NCI-H2171 (cell line): ENCODE data around the gene KCNV2.
A peak's percentile ranks its signal among the peaks of the same experiment; 100 is the strongest.

Experiments used
- DNase-seq: peaks from one replicate; lab custom pipeline; 2025; lab: John Stamatoyannopoulos, UW

The KCNV2 gene

DNA sequence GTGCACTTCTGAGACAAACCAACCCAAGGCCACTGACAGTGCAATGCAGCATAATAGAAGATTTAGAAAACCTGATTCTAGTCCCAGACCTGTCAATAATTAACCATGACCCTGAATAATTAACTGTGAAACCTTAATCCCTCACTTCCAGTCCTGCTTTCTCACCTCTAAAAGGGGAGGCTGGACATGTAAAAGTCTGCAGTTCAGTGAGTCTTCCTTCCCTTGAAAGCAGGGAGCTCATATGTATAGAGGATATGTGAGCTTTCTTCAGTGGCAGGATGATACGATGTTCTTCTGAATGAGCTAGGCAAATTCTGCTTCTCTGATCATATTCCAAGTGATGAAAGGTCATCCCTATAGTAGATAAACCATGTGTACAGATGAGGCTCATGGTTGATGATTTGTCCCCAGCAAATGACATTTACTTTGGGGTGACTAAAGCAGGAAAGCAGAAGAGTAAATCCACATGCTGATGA, 2.9 kb downstream of the KCNV2 start:
- DNase-seq = no peak

DNA sequence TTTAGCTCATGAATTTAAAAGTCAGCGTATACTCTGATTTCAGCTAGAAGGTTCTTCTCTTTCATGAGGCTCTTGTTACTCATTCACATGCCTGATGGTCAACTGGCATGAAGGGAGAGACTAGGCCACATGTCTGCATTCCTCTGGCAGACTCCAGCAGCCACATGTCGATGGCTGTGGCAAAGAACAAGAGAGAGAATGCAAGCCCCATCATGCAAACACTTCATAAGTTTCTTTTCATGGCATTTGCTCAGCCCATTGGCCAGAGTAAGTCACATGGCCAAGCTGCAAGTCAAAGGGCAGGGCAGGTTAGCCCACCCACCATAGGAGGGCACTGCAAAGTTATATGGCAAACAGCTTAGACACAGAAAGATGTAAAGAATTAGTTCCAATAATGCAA, 5.4 kb downstream of the KCNV2 start:
- no peak for DNase-seq

DNA sequence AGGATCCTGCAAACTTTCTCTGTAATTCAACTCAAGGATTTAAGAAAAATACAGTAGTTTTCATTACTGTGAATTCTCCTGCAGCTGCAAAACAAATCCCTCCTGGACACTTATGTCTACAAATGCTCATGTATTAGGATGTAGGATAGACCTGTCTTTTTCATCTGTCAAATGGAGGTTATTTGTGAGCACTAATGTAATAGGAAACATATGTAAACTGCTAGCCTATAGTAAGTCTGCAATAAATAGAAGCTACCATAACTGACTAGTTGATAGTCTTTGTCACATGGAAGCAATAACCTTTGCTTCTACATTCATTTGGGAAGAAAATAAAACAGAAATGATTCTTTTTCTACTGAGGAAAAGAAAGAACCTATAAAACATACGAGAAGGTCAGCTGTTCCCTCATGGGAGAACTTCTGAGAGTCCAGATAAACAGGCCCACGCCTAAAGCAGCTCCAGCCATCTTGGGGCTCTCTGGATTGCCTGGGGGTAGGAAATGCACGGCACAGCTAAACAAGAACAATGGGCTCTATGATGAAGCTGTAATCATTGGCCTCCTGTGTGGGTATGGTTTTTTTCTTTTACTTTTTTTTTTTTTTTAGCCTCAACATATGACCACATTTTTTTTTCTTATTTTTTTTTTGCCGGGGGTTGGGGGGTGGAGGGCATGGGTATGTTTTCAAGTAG, 6.2 kb downstream of the KCNV2 start:
- DNase-seq = no peak

DNA sequence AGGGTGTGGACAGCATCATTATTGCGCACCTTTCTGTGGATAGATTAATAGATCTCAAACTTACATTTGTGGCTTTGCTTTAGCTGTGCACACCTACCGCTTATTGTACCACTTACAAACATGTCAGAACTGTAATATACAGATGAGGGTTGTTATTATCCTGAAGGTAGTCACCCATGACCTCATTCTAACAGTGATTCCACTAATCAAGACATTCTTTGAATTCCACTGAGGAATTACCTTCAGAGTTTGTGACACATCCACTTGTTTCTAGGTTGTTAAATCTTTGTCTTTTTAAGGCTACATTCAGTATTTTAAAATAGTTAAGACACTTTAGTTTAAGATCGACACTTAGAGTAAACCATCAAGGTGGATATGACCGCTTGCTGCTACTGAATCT, 7.8 kb downstream of the KCNV2 start:
- DNase-seq = no peak

DNA sequence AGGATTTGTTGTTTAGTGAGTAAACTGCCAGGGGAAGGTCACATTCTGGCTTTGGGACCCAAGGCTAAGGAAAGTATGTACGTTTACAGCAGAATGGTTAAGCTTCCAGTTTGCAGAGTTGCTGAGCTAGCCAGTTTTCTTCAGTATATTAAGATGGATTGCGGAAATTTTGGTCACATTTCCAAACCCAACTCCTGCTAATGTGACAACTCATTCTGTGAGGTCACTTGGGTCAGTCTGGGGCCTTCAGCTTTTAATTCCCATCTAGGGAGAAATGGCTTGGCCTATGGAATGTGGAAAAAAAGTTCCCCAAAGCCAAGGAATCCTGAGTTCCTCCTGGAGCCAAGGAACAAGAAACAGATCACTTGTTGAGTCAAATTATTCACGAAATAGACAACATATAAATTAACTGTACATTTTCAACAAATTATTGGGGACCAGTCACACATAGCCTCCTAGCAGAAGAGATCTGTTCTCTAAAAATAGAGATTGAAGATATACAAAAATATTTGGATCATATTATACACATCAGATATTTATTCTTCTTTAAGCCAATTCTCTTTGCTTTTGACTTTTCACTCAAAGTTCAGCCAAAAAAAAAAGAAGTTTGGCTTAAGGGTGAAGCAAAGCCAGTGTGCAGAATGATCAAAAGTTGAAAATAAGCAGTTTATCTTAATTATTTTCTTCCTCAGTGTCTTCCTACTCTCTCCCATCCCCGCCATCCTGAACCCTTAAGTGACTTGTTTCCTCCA, 8.8 kb downstream of the KCNV2 start:
- no peak for DNase-seq

DNA sequence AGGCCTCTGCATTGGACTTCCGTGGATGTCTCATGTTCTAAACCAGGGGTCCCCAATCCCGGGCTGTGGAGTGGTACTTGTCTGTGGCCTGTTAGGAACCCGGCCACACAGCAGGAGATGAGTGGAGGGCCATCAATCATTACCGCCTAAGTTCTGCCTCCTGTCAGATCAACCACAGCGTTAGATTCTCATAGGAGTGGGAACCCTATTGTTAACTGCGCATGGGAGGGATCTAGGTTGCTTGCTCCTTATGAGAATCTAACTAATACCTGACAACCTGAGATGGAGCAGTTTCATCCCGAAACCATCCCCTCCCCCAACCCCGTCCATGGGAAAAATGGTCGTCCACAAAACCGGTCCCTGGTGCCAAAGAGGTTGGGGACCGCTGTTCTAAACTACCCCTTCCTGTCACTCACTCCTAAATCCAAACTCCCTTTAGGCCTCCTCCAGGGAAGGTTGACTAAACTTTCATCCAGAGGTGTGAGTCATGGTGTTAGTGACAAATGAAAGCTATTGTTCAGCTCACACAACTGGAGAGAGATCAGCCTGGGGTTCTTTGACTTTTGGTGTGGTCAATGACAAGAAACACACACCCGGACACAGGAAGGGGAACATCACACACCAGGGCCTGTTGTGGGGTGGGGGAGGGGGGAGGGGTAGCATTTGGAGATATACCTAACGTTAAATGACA, 9.5 kb downstream of the KCNV2 start:
- no peak for DNase-seq

DNA sequence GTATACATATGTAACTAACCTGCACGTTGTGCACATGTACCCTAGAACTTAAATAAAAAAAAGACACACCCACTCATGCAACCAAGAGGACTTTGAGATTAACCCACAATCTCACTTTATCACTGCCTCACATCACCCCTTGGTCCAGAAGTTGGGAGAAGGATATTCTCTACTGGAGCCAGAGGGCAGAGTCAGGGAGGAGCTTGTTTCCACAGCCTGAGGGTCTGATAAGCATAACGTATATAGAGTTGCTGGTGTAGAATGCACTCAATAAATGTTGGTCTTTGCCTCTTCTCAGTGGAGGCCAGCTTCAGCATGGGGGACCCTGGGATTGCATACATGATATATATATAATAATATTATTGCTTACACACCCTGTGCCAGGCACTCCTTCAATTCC, 10.1 kb downstream of the KCNV2 start:
- no peak for DNase-seq

DNA sequence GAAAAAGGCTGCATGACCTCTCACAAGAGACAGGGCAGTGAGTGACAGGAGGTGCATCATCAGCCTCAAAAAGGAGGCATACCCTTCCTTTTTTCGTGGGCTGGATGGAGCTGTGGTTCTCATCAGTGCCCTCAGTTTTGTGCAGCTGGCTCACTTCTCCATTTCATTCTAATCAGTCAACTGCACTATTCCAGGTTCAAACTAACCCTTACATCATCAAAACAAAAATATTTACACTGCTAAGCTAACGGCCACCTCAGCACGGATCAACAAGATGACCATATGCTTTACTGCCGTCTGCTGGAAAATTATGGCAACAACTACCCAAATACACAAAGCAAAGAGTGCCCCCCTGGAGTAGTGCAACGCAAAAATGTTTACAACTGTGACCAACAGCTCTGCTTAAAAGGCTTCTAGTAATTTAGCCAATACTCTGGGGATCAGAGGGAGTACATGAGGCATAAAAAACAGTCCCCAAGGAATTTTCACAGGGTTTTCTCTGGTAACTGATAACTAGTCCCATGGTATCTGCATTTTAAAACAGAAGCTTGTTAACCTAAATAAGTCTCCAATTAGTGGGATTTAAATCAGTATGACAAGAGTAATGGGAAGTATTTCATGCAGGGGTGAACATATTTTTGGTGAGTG, 10.8 kb downstream of the KCNV2 start:
- DNase-seq = peak; percentile 64

DNA sequence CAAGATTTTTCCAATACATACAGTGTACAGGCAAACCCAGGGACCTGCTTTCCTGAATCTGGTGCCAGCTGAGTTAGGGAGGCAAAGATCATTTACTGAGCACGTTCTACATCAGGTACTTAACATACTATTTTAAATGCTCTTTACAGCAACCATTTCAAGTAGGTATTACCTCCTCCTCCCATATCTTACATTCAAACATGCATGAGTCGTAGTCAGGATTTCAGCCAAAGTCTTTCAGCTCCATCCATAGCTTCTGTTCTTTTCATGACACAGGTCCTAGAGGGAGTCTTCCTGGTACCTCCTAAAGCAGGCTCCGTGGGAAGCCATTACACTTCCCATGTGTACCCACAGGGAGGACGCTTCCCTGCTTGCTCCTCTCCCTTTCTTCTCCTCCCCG, 11.7 kb downstream of the KCNV2 start:
- no peak for DNase-seq

DNA sequence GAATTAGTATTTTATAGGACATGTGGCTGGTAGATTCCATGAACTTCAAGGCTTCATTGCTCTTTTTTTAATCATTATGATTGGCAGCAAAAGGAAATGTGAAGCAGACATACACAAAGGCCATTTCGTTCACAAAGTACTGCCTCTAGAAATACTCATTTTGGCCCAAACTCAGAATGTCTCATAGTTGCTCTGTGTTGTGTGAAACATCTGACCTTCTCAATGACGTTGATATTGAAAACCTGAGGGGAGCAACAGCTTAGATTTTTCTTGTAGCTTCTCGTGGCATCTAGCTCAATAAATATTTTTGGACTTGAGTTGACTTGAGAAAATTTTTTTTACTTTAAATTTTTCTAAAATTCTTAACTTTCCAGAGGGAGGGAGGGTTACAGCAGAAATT, 12.4 kb downstream of the KCNV2 start:
- no peak for DNase-seq

DNA sequence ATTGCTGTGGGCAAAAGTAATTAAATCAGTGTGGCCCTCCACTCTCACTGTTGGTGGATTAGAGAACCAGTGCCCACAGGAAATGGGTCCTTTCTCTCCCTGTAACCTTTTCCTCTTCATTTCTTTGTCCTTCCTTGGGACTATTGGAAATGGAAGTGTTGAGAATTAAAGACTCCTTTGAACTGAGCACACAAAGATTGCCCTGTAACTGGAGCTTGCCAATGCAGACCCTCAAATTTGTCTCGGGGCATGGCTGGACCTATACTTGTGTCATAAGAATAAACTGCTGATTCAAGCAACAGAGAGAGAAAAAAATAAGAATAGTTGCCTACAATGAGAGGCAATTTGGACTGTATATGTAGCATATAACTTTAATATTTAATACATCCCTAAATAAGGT, 13.7 kb downstream of the KCNV2 start:
- DNase-seq = no peak

DNA sequence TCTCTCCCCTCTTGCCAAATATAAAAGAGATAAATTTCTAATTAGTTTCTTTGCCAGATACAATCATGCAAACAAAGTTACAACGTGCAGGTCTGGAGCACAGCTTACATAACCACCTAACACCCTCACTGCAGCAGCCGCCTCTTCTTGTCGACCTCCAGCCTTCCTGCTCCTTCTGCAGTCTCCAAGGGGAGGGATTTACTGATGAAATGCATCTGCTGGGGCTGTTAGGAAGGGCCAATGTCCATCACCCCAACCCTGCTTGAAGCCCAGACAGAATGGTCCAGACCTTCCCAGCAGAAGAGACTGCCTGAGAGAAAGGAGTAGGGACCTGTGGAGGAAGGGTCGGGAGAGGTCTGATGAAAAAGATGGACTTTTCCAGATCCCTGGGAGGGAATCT, 15.2 kb downstream of the KCNV2 start:
- DNase-seq = no peak

DNA sequence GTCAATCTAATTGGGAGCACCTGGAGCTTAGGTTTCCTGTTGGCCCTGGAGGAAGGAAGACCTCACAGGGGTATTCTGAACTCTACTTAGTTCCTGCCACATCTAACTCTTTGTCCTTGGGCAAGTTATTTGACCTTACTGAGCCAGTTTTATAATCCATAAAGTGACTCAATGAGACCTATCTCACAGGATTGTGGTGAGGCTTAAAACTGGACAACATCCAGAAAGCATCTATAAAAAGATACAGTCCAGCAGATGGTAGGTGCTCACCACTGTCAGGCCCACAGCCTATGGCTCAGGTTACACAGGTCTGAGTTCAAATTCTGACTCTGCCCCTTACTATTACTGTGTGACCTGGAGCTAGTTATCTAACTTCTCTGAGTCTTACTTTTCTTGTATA, 23.3 kb downstream of the KCNV2 start:
- DNase-seq = no peak

DNA sequence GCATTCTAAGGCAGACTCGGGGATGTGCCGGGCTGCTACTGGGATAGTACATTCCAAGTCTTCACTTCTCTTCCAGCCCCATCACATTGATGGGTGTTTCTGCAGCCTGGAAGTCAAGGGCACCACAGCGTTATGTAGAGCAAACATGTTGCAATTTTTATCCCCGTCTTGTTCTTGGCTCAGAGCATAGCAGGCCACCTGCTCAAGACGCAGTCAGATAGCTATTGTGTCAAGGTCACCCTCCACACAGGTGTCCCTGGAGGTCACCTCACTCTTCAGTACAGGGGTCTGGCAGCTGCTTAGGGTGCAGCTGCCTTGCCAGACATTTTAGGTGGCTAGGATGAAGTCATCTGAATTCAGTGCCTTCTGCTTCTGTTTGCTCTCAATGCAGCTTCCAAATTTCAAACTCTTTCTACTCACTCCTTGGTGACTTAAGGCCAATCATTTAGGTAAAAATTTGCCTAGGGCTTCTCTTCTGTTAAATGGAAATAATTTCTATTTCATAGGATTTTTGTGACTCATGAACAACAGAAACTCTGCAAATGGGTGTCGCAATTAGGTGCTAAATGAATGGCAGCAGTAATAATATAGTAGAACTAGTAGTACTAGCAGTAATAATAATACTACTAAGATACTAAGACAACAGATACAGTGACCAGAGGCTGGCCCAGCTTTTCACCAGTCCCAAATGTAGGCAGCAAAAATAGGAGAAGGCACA, 24.3 kb downstream of the KCNV2 start:
- DNase-seq = peak; percentile 30

DNA sequence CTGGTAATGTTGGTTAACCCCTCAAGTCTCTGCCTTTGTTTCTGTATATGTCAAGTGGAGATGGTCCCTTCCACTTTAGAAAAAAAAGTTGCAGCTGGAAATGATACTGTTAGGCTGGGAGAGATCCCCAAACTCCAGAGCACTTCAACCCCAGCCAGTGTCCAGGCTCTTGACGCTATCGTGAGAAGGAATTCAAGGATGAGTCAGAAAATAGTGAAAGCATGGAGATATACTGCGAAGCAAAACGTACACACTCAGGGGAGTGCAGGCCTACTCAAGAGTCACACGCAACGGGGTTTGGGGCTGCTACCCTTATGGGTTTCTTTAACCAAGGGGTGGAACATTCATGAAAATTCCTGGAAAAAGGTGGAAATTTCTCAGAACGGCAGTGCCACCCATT, 24.9 kb downstream of the KCNV2 start:
- DNase-seq = no peak

DNA sequence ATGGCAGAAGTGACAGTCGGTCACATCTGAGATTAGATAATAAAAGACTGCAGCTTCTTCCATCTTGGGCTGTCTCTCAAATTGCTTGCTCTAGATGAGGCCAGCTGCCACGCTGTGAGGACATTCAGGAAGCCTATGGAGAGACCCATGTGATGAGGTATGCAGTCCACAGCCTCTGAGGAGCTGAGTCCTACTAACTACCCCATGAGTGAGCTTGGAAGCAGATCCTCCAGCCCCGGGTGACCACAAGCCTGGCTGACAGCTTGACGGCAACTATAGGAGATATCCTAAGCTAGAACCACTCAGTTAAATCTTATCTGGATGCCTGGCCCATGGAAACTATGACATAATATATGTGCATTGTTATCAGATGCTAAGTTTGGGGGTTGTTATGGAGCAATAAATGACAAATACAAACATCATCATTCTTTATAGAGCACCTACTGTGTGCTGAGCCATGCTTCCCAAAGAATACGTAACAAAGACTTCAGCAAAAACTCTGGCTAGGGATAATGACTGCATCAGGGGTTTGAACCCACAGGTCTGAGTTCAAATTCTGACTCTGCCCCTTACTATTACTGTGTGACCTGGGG, 26.7 kb downstream of the KCNV2 start:
- DNase-seq = no peak

DNA sequence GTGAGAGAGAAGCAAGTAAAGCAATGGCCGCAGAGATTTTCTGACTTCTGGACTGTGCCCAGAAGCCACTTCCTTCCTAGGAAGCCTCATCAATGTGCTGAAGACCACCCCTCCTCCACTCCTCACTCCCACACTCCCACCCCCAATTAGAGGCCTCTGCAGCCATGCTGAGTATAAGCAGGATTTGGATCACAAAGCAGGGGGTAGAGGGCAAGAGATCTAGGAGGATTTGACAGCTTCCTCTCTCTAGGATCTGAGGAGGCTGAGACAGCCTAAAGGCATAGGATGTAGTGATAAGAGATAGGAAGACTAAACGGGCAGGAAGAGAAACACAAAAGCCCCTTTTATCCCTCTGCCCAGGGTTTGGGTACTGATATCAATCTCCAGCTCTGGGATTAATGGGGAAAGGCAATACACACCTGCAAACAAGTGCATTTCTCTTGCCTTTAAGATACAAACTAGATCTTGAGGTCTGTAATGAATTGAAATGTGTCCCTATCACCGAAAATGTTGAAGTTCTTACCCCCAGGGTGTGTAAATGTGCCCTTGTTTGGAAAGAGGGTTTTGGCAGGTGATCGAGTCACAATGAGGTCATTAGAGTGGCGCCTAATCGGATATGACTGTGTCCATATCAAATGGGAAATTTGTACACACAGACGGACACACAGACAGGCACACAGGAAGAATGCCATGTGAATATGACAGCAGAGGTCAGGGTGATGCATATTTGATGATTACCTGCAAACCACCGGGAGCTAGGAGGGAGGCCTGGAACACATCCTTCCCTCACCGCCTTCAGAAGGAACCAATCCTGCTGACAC, 28.5 kb downstream of the KCNV2 start:
- no peak for DNase-seq

DNA sequence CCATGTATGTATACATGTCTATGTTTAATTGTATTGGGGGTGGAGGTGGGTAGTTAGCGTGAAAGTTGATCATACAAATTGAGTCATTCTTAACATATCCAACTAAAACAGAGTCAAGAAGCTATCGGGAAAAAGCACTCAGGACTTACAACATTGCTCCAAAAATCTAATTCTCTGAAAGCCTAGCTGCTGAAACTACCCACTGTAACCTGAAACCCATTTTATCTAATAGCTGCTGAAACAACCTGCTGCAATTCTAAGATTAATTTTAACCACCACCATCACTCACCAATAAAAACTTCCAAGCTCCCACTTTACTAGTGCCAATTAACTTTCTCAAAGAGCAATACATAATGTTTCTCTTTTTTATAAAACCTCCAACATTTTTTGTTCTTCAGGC, 32.2 kb downstream of the KCNV2 start:
- DNase-seq = no peak

DNA sequence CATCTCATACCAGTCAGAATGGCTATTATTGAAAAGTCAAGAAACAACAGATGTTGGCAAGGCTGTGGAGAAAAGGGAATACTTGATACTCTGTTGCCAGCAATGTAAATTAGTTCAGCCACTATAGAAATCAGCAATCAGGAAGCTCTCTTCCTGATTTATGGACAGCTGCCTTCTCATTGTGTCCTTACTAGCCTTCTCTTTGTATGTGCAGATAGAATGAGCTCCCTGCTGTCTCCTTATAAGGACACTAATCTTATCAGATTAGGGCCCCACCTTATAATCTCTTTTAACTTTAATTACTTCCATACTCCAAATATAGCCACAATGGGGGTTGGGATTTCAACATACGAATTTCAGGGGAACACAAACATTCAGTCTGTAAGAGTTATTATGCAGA, 38.0 kb downstream of the KCNV2 start:
- DNase-seq = no peak

DNA sequence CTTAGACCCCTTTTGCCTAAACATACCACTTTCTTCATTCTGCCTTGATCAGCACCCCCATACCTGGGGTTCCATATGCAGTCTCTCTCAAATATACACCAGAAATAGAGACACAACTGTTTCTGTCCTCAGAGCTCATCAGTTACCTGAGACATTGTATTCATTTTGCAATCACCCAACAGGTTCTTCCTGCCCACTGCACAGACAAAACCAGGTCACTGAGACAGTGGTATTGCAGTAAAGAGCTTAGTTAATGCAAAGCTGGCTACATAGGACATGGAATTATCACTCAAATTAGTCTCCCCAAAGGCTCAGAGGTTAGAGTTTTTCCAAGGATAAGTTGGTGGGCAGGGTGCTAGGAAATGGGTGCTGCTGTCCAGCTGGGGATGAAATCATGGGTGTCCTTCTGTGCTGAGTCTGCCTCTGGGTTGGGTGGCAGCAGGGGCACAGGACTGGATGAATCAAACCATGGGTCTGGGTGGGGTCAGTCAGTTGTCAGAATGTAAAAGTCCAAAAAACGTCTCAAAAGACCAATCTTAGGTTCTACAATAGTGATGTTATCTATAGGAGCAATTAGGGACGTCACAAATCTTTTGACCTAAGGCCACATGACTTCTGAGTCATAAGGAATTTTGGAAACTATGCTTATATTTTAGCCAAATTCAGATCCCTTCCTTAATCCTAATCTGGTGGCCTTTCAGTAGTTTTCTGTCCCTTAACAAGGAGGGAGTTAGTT, 41.0 kb downstream of the KCNV2 start:
- no peak for DNase-seq
